ENCODE data around the gene ARHGAP24. TPM values are rescaled to one million over a fixed set of nuclear protein-coding genes. Genes with fewer than 3 reads are reported as not detected.

Gene ARHGAP24
- total and polyA plus RNA-seq, 5 experiments from 2014 or later = 4.4 to 7.3 TPM; not detected in 3

GRCh38 chr4:85613901-85614300 is 139.0 kb downstream of the ARHGAP24 start:
- ATAC-seq (no peak), DNase-seq (no peak)
- Mint-ChIP-seq H3K36me3 (no peaks in the 10 kb centered on the region), H3K27ac (no peak overlapping the region), H3K9me3 (peaks cover 0 to 3% (median 0%) of the 10 kb centered on the region in 9 donors), H3K4me3 (no peak overlapping the region), H3K27me3 (no peaks in the 10 kb centered on the region), H3K4me1 (peaks cover 0 to 2% (median 0%) of the 10 kb centered on the region in 4 donors)
- POLR2A ChIA-PET = no interaction called here

- ATAC-seq = no peak
- H3K4me1 Mint-ChIP-seq = no peaks in the 10 kb centered on the region
- H3K36me3 Mint-ChIP-seq = no peaks in the 10 kb centered on the region
- no peaks in the 10 kb centered on the region for H3K27me3 Mint-ChIP-seq
- POLR2A ChIA-PET = no interaction called here
- H3K4me3 Mint-ChIP-seq = no peak overlapping the region
- no peak overlapping the region for H3K27ac Mint-ChIP-seq
- H3K9me3 Mint-ChIP-seq = peaks cover 0 to 8% (median 0%) of the 10 kb centered on the region in 9 donors
- DNase-seq = no peak
Observed at GRCh38 chr4:85615952-85616351, 141.0 kb downstream of the ARHGAP24 start.

GRCh38 chr4:85617202-85617601 is 142.3 kb downstream of the ARHGAP24 start:
- Mint-ChIP-seq H3K27ac (no peak overlapping the region), H3K9me3 (peaks cover 0 to 11% (median 0%) of the 10 kb centered on the region in 9 donors), H3K27me3 (no peaks in the 10 kb centered on the region), H3K4me3 (no peak overlapping the region), H3K36me3 (no peaks in the 10 kb centered on the region), H3K4me1 (no peaks in the 10 kb centered on the region)
- ATAC-seq (no peak), DNase-seq (no peak)
- POLR2A ChIA-PET = no interaction called here

- ATAC-seq = no peak
- POLR2A ChIA-PET = no interaction called here
- H3K36me3 Mint-ChIP-seq = peaks cover 0 to 8% (median 0%) of the 10 kb centered on the region in 3 donors
- H3K27me3 Mint-ChIP-seq = peaks cover 0 to 1% (median 0%) of the 10 kb centered on the region in 5 donors
- no peaks in the 10 kb centered on the region for H3K4me1 Mint-ChIP-seq
- H3K9me3 Mint-ChIP-seq = peaks cover 2 to 23% (median 8%) of the 10 kb centered on the region in 9 donors
- no peak overlapping the region for H3K27ac Mint-ChIP-seq
- no peak overlapping the region for H3K4me3 Mint-ChIP-seq
- no peak for DNase-seq
Observed at GRCh38 chr4:85632981-85633380, 158.0 kb downstream of the ARHGAP24 start.

GRCh38 chr4:85637778-85638177 is 162.8 kb downstream of the ARHGAP24 start:
- peaks cover 0 to 1% (median 0%) of the 10 kb centered on the region in 5 donors for H3K27me3 Mint-ChIP-seq
- no peak overlapping the region for H3K27ac Mint-ChIP-seq
- no peaks in the 10 kb centered on the region for H3K36me3 Mint-ChIP-seq
- no peak overlapping the region for H3K4me3 Mint-ChIP-seq
- no peak for DNase-seq
- peaks cover 0 to 4% (median 0%) of the 10 kb centered on the region in 9 donors for H3K9me3 Mint-ChIP-seq
- H3K4me1 Mint-ChIP-seq = no peaks in the 10 kb centered on the region
- ATAC-seq = no peak
- POLR2A ChIA-PET = no interaction called here

GRCh38 chr4:85639946-85640345 is 165.0 kb downstream of the ARHGAP24 start:
- H3K4me1 Mint-ChIP-seq = no peaks in the 10 kb centered on the region
- no peak overlapping the region for H3K4me3 Mint-ChIP-seq
- DNase-seq = no peak
- POLR2A ChIA-PET = no interaction called here
- no peak for ATAC-seq
- peaks cover 0 to 7% (median 0%) of the 10 kb centered on the region in 9 donors for H3K9me3 Mint-ChIP-seq
- H3K27me3 Mint-ChIP-seq = no peaks in the 10 kb centered on the region
- H3K36me3 Mint-ChIP-seq = no peaks in the 10 kb centered on the region
- no peak overlapping the region for H3K27ac Mint-ChIP-seq

- peaks cover 0 to 11% (median 0%) of the 10 kb centered on the region in 9 donors for H3K9me3 Mint-ChIP-seq
- H3K4me1 Mint-ChIP-seq = no peaks in the 10 kb centered on the region
- H3K36me3 Mint-ChIP-seq = no peaks in the 10 kb centered on the region
- H3K27me3 Mint-ChIP-seq = no peaks in the 10 kb centered on the region
- POLR2A ChIA-PET = no interaction called here
- DNase-seq = no peak
- no peak overlapping the region for H3K27ac Mint-ChIP-seq
- H3K4me3 Mint-ChIP-seq = no peak overlapping the region
- ATAC-seq = no peak
Observed at GRCh38 chr4:85642356-85643100, 167.6 kb downstream of the ARHGAP24 start.

GRCh38 chr4:85644061-85644460 is 169.1 kb downstream of the ARHGAP24 start:
- ATAC-seq (no peak), DNase-seq (no peak)
- POLR2A ChIA-PET = no interaction called here
- Mint-ChIP-seq H3K9me3 (peaks cover 0 to 8% (median 0%) of the 10 kb centered on the region in 9 donors), H3K36me3 (no peaks in the 10 kb centered on the region), H3K4me1 (no peaks in the 10 kb centered on the region), H3K4me3 (no peak overlapping the region), H3K27me3 (no peaks in the 10 kb centered on the region), H3K27ac (no peak overlapping the region)

GRCh38 chr4:85650908-85651307 is 176.0 kb downstream of the ARHGAP24 start:
- no peaks in the 10 kb centered on the region for H3K36me3 Mint-ChIP-seq
- no peaks in the 10 kb centered on the region for H3K27me3 Mint-ChIP-seq
- DNase-seq (no peak), ATAC-seq (no peak)
- H3K27ac Mint-ChIP-seq = no peak overlapping the region
- POLR2A ChIA-PET = no interaction called here
- H3K4me3 Mint-ChIP-seq = no peak overlapping the region
- H3K4me1 Mint-ChIP-seq = no peaks in the 10 kb centered on the region
- H3K9me3 Mint-ChIP-seq = peaks cover 0 to 4% (median 0%) of the 10 kb centered on the region in 9 donors

GRCh38 chr4:85656759-85657505 is 182.0 kb downstream of the ARHGAP24 start:
- peaks cover 0 to 15% (median 0%) of the 10 kb centered on the region in 4 donors for H3K4me1 Mint-ChIP-seq
- no peak overlapping the region for H3K4me3 Mint-ChIP-seq
- ATAC-seq (no peak), DNase-seq (no peak)
- H3K27ac Mint-ChIP-seq = no peak overlapping the region
- H3K9me3 Mint-ChIP-seq = peaks cover 0 to 3% (median 0%) of the 10 kb centered on the region in 9 donors
- POLR2A ChIA-PET = no interaction called here
- H3K27me3 Mint-ChIP-seq = no peaks in the 10 kb centered on the region
- no peaks in the 10 kb centered on the region for H3K36me3 Mint-ChIP-seq

GRCh38 chr4:85658766-85659439 is 184.0 kb downstream of the ARHGAP24 start:
- no peaks in the 10 kb centered on the region for H3K27me3 Mint-ChIP-seq
- peaks cover 0 to 15% (median 0%) of the 10 kb centered on the region in 4 donors for H3K4me1 Mint-ChIP-seq
- DNase-seq (no peak), ATAC-seq (no peak)
- POLR2A ChIA-PET = no interaction called here
- H3K36me3 Mint-ChIP-seq = no peaks in the 10 kb centered on the region
- H3K27ac Mint-ChIP-seq = no peak overlapping the region
- H3K4me3 Mint-ChIP-seq = no peak overlapping the region
- peaks cover 0 to 4% (median 0%) of the 10 kb centered on the region in 9 donors for H3K9me3 Mint-ChIP-seq

GRCh38 chr4:85659610-85660218 is 184.8 kb downstream of the ARHGAP24 start:
- H3K4me1 Mint-ChIP-seq = peaks cover 0 to 15% (median 0%) of the 10 kb centered on the region in 4 donors
- H3K4me3 Mint-ChIP-seq = no peak overlapping the region
- POLR2A ChIA-PET = no interaction called here
- peaks cover 0 to 6% (median 0%) of the 10 kb centered on the region in 9 donors for H3K9me3 Mint-ChIP-seq
- no peaks in the 10 kb centered on the region for H3K36me3 Mint-ChIP-seq
- ATAC-seq (no peak), DNase-seq (no peak)
- H3K27me3 Mint-ChIP-seq = no peaks in the 10 kb centered on the region
- H3K27ac Mint-ChIP-seq = no peak overlapping the region
